ENCODE data around the gene SRA1. TPM values are rescaled to one million over a fixed set of nuclear protein-coding genes. Genes with fewer than 3 reads are reported as not detected.
"Not testable (repeated sequence)": the region's sequence is repeated elsewhere in the genome, so short reads cannot be mapped to it uniquely, and the experiment has no call there.

SRA1 gene
- 10 to 100 TPM; 27.8 to 28.3 TPM for total RNA-seq
- polyA plus RNA-seq = 10 to 100 TPM; 26.7 to 37.5 (median 37.1) TPM
- 27.0 to 88.2 (median 38.4) reads per million in 6 experiments for total RNA-seq

GRCh38 chr5:140557136-140557805, at the start of gene SRA1:
Gene SRA1, minus strand, starts transcription at chr5:140557473. Its CDS starts 21 bp downstream, at chr5:140557452.
- peak; percentile 65 to 89 (median 76) for DNase-seq
- POLR2A ChIA-PET = interaction anchor here (0.6 to 1.9 kb wide), 9 partner anchors 9 to 157 kb away, joined by 3 to 30 read pairs (median 5); partner anchors contain the start of genes ANKHD1, CD14, EIF4EBP3 and HARS1
- ATAC-seq = peak; percentile 86 to 94
- Mint-ChIP-seq H3K27me3 (no peaks in the 10 kb centered on the region), H3K36me3 (peaks cover 0 to 20% (median 4%) of the 10 kb centered on the region in 3 donors), H3K27ac (peak within 1 kb of the TSS; percentile 82 to 97 (median 96)), H3K4me3 (peak within 1 kb of the TSS; percentile 83 to 97 (median 92)), H3K9me3 (no peaks in the 10 kb centered on the region), H3K4me1 (peaks cover 41 to 54% (median 49%) of the 10 kb centered on the region in 4 donors)

DNA sequence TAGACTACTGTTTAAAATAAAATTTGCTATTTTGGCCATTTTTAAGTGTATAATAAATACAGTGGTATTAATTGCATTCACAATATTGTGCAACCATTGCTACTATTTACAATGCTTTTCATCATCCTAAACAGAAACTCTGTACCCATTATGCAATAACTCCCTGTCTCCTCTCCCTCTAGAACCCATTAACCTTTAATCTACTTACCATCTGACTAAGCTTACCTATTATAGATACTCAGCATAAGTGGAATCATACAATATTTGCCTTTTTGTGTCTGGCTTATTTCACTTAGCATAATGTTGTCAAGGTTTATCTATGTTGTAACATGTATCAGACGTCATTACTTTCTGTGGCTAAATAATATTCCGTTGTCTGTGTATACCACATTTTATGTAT, 49.8 kb upstream of the SRA1 start:
- H3K9me3 Mint-ChIP-seq = peaks cover 0 to 2% (median 0%) of the 10 kb centered on the region in 9 donors
- no peak for ATAC-seq

DNA sequence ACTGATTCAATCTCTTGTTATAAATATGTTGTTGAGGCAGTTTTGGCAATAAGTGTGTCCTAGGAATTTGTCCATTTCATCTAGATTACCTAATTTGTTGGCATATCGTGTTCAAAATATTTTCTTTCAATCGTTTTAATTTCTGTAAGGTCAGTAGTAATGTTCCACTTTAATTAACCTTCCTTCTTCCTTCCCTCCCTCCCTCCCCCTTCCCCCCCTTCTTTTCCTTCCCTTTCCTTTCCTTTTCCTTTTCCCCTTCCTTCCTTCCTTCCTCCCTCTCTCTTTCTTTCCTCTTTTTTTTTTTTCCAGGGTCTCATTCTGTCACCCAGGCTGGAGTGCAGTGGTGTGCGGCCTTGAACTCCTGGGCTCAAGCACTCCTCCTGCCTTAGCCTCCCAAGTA, 48.6 kb upstream of the SRA1 start:
- Mint-ChIP-seq H3K9me3 (no peaks in the 10 kb centered on the region), H3K36me3 (no peaks in the 10 kb centered on the region), H3K4me1 (peaks cover 0 to 13% (median 1%) of the 10 kb centered on the region in 4 donors), H3K27me3 (peaks cover 0 to 3% (median 0%) of the 10 kb centered on the region in 5 donors), H3K27ac (no peak overlapping the region), H3K4me3 (no peak overlapping the region)
- ATAC-seq (no peak), DNase-seq (no peak)
- POLR2A ChIA-PET = no interaction called here

More for the DNA sequence above, 49.8 kb upstream of the SRA1 start:
- no peaks in the 10 kb centered on the region for H3K36me3 Mint-ChIP-seq
- H3K4me3 Mint-ChIP-seq = no peak overlapping the region
- POLR2A ChIA-PET = no interaction called here
- no peak for DNase-seq
- H3K27me3 Mint-ChIP-seq = peaks cover 0 to 10% (median 0%) of the 10 kb centered on the region in 5 donors
- peaks cover 0 to 22% (median 4%) of the 10 kb centered on the region in 4 donors for H3K4me1 Mint-ChIP-seq
- no peak overlapping the region for H3K27ac Mint-ChIP-seq

GRCh38 chr5:140603734-140604133, 46.5 kb upstream of the SRA1 start:
- no peaks in the 10 kb centered on the region for H3K36me3 Mint-ChIP-seq
- H3K27me3 Mint-ChIP-seq = peaks cover 0 to 4% (median 0%) of the 10 kb centered on the region in 5 donors
- H3K4me1 Mint-ChIP-seq = peaks cover 0 to 5% (median 0%) of the 10 kb centered on the region in 4 donors
- H3K4me3 Mint-ChIP-seq = no peak overlapping the region
- DNase-seq (no peak), ATAC-seq (no peak)
- no peaks in the 10 kb centered on the region for H3K9me3 Mint-ChIP-seq
- POLR2A ChIA-PET = interaction anchor here (0.7 kb wide), 1 partner anchor 28 kb away, joined by 4 read pairs; no protein-coding TSS in a partner anchor
- no peak overlapping the region for H3K27ac Mint-ChIP-seq

GRCh38 chr5:140603446-140603698, 46.1 kb upstream of the SRA1 start:
- not testable (repeated sequence) for H3K36me3 Mint-ChIP-seq, ATAC-seq, H3K4me3 Mint-ChIP-seq, H3K27ac Mint-ChIP-seq, DNase-seq, H3K27me3 Mint-ChIP-seq, H3K9me3 Mint-ChIP-seq, H3K4me1 Mint-ChIP-seq
- POLR2A ChIA-PET = interaction anchor here (0.7 kb wide), 1 partner anchor 28 kb away, joined by 4 read pairs; no protein-coding TSS in a partner anchor

- H3K9me3 Mint-ChIP-seq = no peaks in the 10 kb centered on the region
- H3K4me1 Mint-ChIP-seq = peaks cover 0 to 4% (median 0%) of the 10 kb centered on the region in 4 donors
- ATAC-seq (no peak), DNase-seq (no peak)
- H3K27ac Mint-ChIP-seq = peak overlapping the region in 2 of 10 donors; percentile 24 to 46
- no peaks in the 10 kb centered on the region for H3K36me3 Mint-ChIP-seq
- peaks cover 0 to 4% (median 1%) of the 10 kb centered on the region in 5 donors for H3K27me3 Mint-ChIP-seq
- H3K4me3 Mint-ChIP-seq = no peak overlapping the region
- POLR2A ChIA-PET = no interaction called here
Observed at GRCh38 chr5:140602147-140602546, 44.9 kb upstream of the SRA1 start.

GRCh38 chr5:140600096-140600495, 42.8 kb upstream of the SRA1 start:
- ATAC-seq (no peak), DNase-seq (no peak)
- H3K4me1 Mint-ChIP-seq = peaks cover 0 to 5% (median 0%) of the 10 kb centered on the region in 4 donors
- no peak overlapping the region for H3K4me3 Mint-ChIP-seq
- peaks cover 0 to 6% (median 4%) of the 10 kb centered on the region in 5 donors for H3K27me3 Mint-ChIP-seq
- POLR2A ChIA-PET = interaction anchor here (0.7 kb wide), 1 partner anchor 1221 kb away, joined by 4 read pairs; no protein-coding TSS in a partner anchor
- H3K9me3 Mint-ChIP-seq = no peaks in the 10 kb centered on the region
- H3K36me3 Mint-ChIP-seq = no peaks in the 10 kb centered on the region
- H3K27ac Mint-ChIP-seq = no peak overlapping the region

DNA sequence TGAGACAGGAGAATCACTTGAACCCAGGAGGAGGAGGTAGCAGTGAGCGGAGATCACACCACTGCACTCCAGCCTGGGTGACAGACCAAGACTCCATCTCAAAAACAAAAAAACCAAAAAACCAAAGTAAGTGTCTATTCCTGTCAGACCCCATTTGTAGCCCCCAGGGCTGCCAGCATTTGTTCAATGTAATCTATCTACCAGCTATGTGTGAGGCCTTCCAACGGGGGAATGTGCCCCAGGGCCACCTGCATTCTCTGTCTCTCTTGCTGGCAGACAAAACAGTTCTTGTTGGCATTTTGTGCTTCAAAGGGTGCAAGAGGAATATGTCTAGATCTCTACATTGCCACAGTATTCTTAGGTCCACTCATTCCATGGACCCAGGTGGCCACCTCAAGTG, 41.6 kb upstream of the SRA1 start:
- H3K36me3 Mint-ChIP-seq = no peaks in the 10 kb centered on the region
- peaks cover 0 to 5% (median 0%) of the 10 kb centered on the region in 4 donors for H3K4me1 Mint-ChIP-seq
- ATAC-seq (no peak), DNase-seq (no peak)
- peaks cover 0 to 6% (median 4%) of the 10 kb centered on the region in 5 donors for H3K27me3 Mint-ChIP-seq
- no peak overlapping the region for H3K27ac Mint-ChIP-seq
- H3K9me3 Mint-ChIP-seq = no peaks in the 10 kb centered on the region
- H3K4me3 Mint-ChIP-seq = no peak overlapping the region
- POLR2A ChIA-PET = no interaction called here

DNA sequence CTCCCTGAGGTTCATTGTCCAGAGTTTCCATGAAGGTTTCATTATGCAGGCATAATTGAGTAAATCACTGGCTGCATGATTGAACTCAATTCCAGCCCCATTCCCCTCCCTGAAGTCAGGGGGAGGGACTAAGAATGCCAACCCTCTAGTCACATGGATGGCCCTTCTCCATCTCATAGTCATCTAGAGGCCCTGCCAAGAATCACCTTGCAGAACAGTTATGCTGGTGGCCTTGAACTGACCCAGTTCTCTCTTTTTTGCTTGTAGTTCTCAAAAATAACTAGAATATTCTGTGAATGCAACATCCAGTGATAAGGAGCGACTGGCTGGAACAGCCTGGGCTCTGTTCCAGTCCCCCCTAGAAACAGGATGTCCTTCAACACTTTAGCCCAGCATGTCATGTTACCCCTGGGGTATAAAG, 39.1 kb upstream of the SRA1 start:
- no peaks in the 10 kb centered on the region for H3K9me3 Mint-ChIP-seq

DNA sequence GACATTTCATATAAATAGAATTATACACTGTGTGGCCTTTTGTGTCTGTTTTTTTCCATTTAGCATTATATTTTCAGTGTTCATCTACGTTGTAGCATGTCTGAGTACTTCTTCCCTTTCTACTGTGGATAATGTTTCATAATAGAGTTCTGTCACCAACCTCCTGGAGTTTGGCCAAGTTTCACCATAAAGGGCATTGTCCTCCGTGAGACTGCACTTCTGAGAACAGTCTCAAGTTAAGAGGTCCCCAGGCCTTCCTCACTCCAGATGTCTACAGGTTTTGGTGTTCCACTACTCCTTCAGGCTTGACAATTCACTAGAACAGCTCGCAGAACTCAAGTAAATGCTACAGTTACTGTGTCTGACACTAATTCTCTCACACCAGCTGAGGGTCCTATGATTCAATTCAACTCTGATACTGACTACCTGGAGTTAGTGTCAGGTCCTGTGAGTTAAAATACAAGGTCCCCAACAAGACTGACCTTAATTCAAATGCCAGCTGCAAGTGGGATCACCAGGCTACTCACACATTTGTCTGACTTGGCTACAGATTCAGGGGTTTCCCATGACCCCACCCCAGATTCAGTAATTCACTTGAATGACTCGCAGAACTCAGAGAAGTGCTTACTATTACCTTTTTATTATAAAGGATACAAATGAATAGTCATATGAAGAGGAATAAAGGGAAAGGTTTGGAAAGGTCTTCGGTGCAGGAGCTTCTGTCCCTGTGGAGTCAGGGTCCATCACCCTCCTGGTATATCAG, 38.4 kb upstream of the SRA1 start:
- no peak for DNase-seq
- ATAC-seq = no peak
- Mint-ChIP-seq H3K27ac (no peak overlapping the region), H3K9me3 (no peaks in the 10 kb centered on the region), H3K4me3 (no peak overlapping the region), H3K36me3 (no peaks in the 10 kb centered on the region), H3K4me1 (peaks cover 0 to 1% (median 0%) of the 10 kb centered on the region in 4 donors), H3K27me3 (peaks cover 0 to 6% (median 4%) of the 10 kb centered on the region in 5 donors)
- POLR2A ChIA-PET = no interaction called here

More for the DNA sequence above, 39.1 kb upstream of the SRA1 start:
- DNase-seq = no peak
- POLR2A ChIA-PET = no interaction called here
- H3K27ac Mint-ChIP-seq = no peak overlapping the region
- H3K27me3 Mint-ChIP-seq = peaks cover 0 to 6% (median 4%) of the 10 kb centered on the region in 5 donors
- no peak overlapping the region for H3K4me3 Mint-ChIP-seq
- peaks cover 0 to 1% (median 0%) of the 10 kb centered on the region in 4 donors for H3K4me1 Mint-ChIP-seq
- no peak for ATAC-seq
- no peaks in the 10 kb centered on the region for H3K36me3 Mint-ChIP-seq

- Mint-ChIP-seq H3K4me1 (peaks cover 0 to 1% (median 0%) of the 10 kb centered on the region in 4 donors), H3K27ac (no peak overlapping the region), H3K9me3 (no peaks in the 10 kb centered on the region), H3K27me3 (peaks cover 0 to 6% (median 4%) of the 10 kb centered on the region in 5 donors), H3K4me3 (no peak overlapping the region), H3K36me3 (no peaks in the 10 kb centered on the region)
- no peak for DNase-seq
- POLR2A ChIA-PET = no interaction called here
- ATAC-seq = no peak
Observed at GRCh38 chr5:140594169-140594568, 36.9 kb upstream of the SRA1 start.

DNA sequence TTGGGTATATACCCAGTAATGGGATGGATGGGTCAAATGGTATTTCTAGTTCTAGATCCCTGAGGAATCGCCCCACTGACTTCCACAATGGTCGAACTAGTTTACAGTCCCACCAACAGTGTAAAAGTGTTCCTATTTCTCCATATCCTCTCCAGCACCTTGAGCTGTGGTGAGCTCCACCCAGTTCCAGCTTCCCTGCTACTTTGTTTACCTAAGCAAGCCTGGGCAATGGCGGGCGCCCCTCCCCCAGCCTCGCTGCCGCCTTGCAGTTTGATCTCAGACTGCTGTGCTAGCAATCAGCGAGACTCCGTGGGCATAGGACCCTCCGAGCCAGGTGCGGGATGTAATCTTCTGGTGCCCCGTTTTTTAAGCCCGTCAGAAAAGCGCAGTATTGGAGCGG, 35.8 kb upstream of the SRA1 start:
- H3K4me1 Mint-ChIP-seq, DNase-seq, H3K36me3 Mint-ChIP-seq, H3K27ac Mint-ChIP-seq, POLR2A ChIA-PET, H3K27me3 Mint-ChIP-seq, ATAC-seq, H3K9me3 Mint-ChIP-seq: not testable (repeated sequence)
- H3K4me3 Mint-ChIP-seq = peak overlapping the region in 2 of 10 donors; percentile 23 to 28

Measured in naive thymus-derived CD8-positive, alpha-beta T cell (primary cell).